Measurements from ENCODE around the gene TIMM50. TPM values are rescaled to one million over a fixed set of nuclear protein-coding genes. Genes with fewer than 3 reads are reported as not detected.

Gene TIMM50
- total and polyA plus RNA-seq, 2 of the 8 experiments (the other 6 are each of a cell fraction or from before 2014, with no cell fraction given): 155 to 187 TPM

DNA sequence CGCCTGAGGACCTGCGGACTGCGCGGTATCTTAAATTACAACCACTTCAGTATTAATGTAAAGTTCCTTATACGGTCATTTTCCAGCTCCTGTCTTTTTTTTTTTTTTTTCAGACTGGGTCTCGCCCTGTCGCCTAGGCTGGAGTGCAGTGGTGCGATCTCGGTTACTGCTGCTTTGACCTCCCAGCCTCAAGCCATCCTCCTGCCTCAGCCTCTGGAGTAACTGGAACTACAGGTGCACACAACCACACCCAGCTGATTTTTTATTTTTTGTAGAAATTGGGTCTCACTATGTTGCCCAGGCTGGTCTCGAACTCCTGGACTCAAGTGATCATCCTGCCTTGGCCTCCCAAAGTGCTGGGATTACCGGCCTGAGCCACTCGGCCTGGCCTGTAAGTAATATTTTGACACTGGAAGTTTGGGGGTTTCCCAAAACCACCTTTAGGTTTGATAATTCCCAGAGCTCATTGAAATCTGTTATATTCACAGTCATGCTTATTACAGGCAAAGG is 52.4 kb downstream of the TIMM50 start:
- Histone ChIP-seq H3K79me1 (ENCODE audit: low read depth, low read length) (no peaks in the 10 kb centered on the region), H2BK20ac (ENCODE audit: low read length) (no peak overlapping the region), H3K9ac (replicated peaks in 1 of 4; ENCODE audit: extremely low read depth in 1 of 4, low read depth in 3 of 4, low read length in 3 of 4) (no peak overlapping the region), H2BK120ac (replicated peaks; ENCODE audit: low read depth, low read length) (no peak overlapping the region), H3K4me1 (replicated peaks in 1 of 4; ENCODE audit: control insufficient read depth in 3 of 4, insufficient read depth in 4 of 4, low read length in 3 of 4) (no peaks in the 10 kb centered on the region), H3K4ac (replicated peaks; ENCODE audit: insufficient read length, low read depth, low read length) (no peak overlapping the region), H4K20me1 (replicated peaks in 1 of 2; ENCODE audit: control insufficient read depth in 1 of 2, insufficient read depth in 2 of 2, low read length in 2 of 2) (peaks cover 0 to 4% of the 10 kb centered on the region in 2 experiments), H3K23ac (ENCODE audit: insufficient read length) (no peak overlapping the region), H2BK15ac (ENCODE audit: low read length) (no peak overlapping the region), H3K27ac (ENCODE audit: low read depth, low read length) (no peak overlapping the region), H3K36me3 (ENCODE audit: control insufficient read depth in 2 of 4, insufficient read depth in 4 of 4, low read length in 3 of 4) (no peaks in the 10 kb centered on the region), H3K79me2 (ENCODE audit: control insufficient read depth in 1 of 2, insufficient read depth in 2 of 2, low read length in 2 of 2) (peaks cover 0 to 5% of the 10 kb centered on the region in 2 experiments; a peak in 1 of 4 replicates), H2AK5ac (ENCODE audit: low read depth, low read length) (no peak overlapping the region), H2BK5ac (ENCODE audit: low read depth, low read length) (no peak overlapping the region), H4K8ac (ENCODE audit: extremely low read depth, insufficient read depth, low read length) (no peak overlapping the region; the same call in 1 of the 2 replicates), H3K18ac (ENCODE audit: extremely low read depth, low read length) (no peak overlapping the region), H4K5ac (ENCODE audit: insufficient read length, low read depth, low read length) (no peak overlapping the region), H3K56ac (replicated peaks; ENCODE audit: insufficient read length, low read depth, low read length) (no peak overlapping the region), H2AFZ (ENCODE audit: low read length) (no peak overlapping the region), H3K4me3 (ENCODE audit: extremely low read depth in 1 of 4, insufficient read depth in 2 of 4, low read depth in 3 of 4, low read length in 4 of 4) (no peak overlapping the region), H3K9me3 (ENCODE audit: insufficient read depth in 2 of 2, low read depth in 1 of 2, low read length in 1 of 2) (peaks cover 0 to 4% of the 10 kb centered on the region in 2 experiments; a peak in 1 of 4 replicates), H3K4me2 (ENCODE audit: insufficient read depth in 1 of 2, low read depth in 2 of 2, low read length in 2 of 2) (no peak overlapping the region), H3K27me3 (replicated peaks in 1 of 4; ENCODE audit: control insufficient read depth in 3 of 4, extremely low read depth in 1 of 4, insufficient read depth in 3 of 4, low read length in 3 of 4) (peaks cover 0 to 3% (median 0%) of the 10 kb centered on the region in 4 experiments; a peak in 1 of 7 replicates), H3K14ac (ENCODE audit: insufficient read length) (no peak overlapping the region), H4K91ac (replicated peaks; ENCODE audit: insufficient read length, low read length) (no peak overlapping the region), H2BK12ac (ENCODE audit: low read depth, low read length) (no peak overlapping the region), H3K23me2 (ENCODE audit: low read depth, low read length) (peaks cover 4% of the 10 kb centered on the region)
- TF ChIP-seq RNF2 (IDR thresholded peaks at IDR 0.05; ENCODE audit: borderline replicate concordance, low read depth, low read length, missing control alignments, poor library complexity, severe bottlenecking) (no peak), ASH2L (IDR thresholded peaks at IDR 0.05; ENCODE audit: low read length) (no peak), TAF7 (optimal IDR thresholded peaks at IDR 0.05; ENCODE audit: borderline replicate concordance, low read depth, low read length) (no peak), SP2 (IDR thresholded peaks at IDR 0.05; ENCODE audit: low read length) (no peak), JUND (IDR thresholded peaks at IDR 0.05; ENCODE audit: low read length) (no peak), HDAC2 (IDR thresholded peaks at IDR 0.05; ENCODE audit: borderline replicate concordance in 1 of 2, low read depth in 2 of 2, low read length in 2 of 2) (no peak), MAX (IDR thresholded peaks at IDR 0.05) (no peak), FOSL1 (IDR thresholded peaks at IDR 0.05; ENCODE audit: insufficient read depth, low read depth, low read length) (no peak)
- 51% methylated on average over 10 of the region's 12 CpGs; no CpG with 5 or more reads in 1 of the 2 experiments for WGBS, 2 experiments (ENCODE audit: extremely low coverage in 1 of 2, insufficient coverage in 1 of 2, insufficient read length in 1 of 2, insufficient replicate concordance in 2 of 2, low coverage in 1 of 2, low lambda C conversion rate in 2 of 2, missing lambda C conversion rate in 1 of 2)
- DNase-seq (ENCODE audit: low read depth in 1 of 2, low spot score in 2 of 2): no peak
- POLR2A ChIA-PET (ENCODE audit: partially characterized antibody): interaction anchor here (0.7 to 2.3 kb wide), 21 partner anchors 8 to 301 kb away, joined by 3 to 12 read pairs (median 4); partner anchors contain the start of genes DLL3, DYRK1B, MED29 and PAF1
- CTCF ChIA-PET (ENCODE audit: partially characterized antibody): interaction anchor here (0.8 to 10.6 kb wide), 23 partner anchors 8 to 239 kb away, joined by 3 to 101 read pairs (median 5); partner anchors contain the start of genes DLL3, EID2 and SELENOV
- no peak for FAIRE-seq

Data from H1 (cell line).